B cell (primary cell): ENCODE data around the gene TRAPPC12. TPM values are rescaled to one million over a fixed set of nuclear protein-coding genes. Genes with fewer than 3 reads are reported as not detected.

Experiments
- ATAC-seq: fragments of 200-7000 bp; cut with Tn5 transposase; one replicate; pipeline ENCODE4 v1.10.0; 2021; ENCODE audit warnings: low read depth, mild to moderate bottlenecking, moderate number of reproducible peaks, moderate library complexity
- CTCF ChIA-PET: fragments of 350-600 bp; sonication (Branson Sonifier 250); formaldehyde crosslinking; loops from one replicate; lab custom pipeline; 2021; ENCODE audit warnings: antibody characterized with exemption, inconsistent platforms; lab: Charles Lee
- POLR2A ChIA-PET: fragments of 350-600 bp; sonication (Branson Sonifier 250); formaldehyde crosslinking; loops from one replicate; lab custom pipeline; 2021; ENCODE audit warnings: antibody characterized with exemption; lab: Charles Lee
- DNase-seq: peaks from one replicate; pipeline ENCODE4 v3.0.0; 2013
- H2AFZ ChIP-seq: 2 replicates; pipeline ENCODE4 v1.6.1; 2012; ENCODE audit warnings: mild to moderate bottlenecking, low read depth, low read length; ENCODE audit not compliant: insufficient read depth, poor library complexity, severe bottlenecking
- H3K27ac ChIP-seq, 2 donors: 1 replicate in 1 of 2; 2 replicates in 1 of 2; pipeline ENCODE4 v1.5.1; 2012 to 2013; ENCODE audit warnings: low read length in 2 of 2, mild to moderate bottlenecking in 2 of 2, moderate library complexity in 1 of 2
- H3K27me3 ChIP-seq, 4 experiments: fragments of 200-600 bp in 1 of 4; sonication (generic) in 1 of 4; replicated peaks in 1 of 4; 1 replicate in 2 of 4; 2 replicates in 2 of 4; pipeline versions ENCODE4 v1.6.1 to v1.7.0; 2013 to 2016; ENCODE audit warnings: low read length in 3 of 4, mild to moderate bottlenecking in 2 of 4, mixed read lengths in 1 of 4, moderate library complexity in 1 of 4; ENCODE audit not compliant: insufficient read depth in 4 of 4, control insufficient read depth in 3 of 4; ENCODE audit errors: control extremely low read depth in 1 of 4
- H3K36me3 ChIP-seq, 2 experiments: replicated peaks in 1 of 2; 1 replicate in 1 of 2; 2 replicates in 1 of 2; pipeline versions ENCODE4 v1.6.1 to v1.7.1; 2013; ENCODE audit warnings: low read length in 1 of 2; ENCODE audit not compliant: insufficient read depth in 2 of 2, control insufficient read depth in 1 of 2; ENCODE audit errors: control extremely low read depth in 1 of 2, extremely low read depth in 1 of 2
- H3K4me1 ChIP-seq, 2 donors: fragments of 200-600 bp in 1 of 2; sonication (generic) in 1 of 2; 1 replicate in 1 of 2; 2 replicates in 1 of 2; pipeline versions ENCODE4 v1.5.1 to v1.6.1; 2013 to 2017; ENCODE audit warnings: low read length in 2 of 2; ENCODE audit not compliant: control insufficient read depth in 2 of 2, insufficient read depth in 2 of 2
- H3K4me2 ChIP-seq: replicated peaks from 2 replicates; pipeline ENCODE3; 2012; ENCODE audit warnings: mild to moderate bottlenecking, low read depth, low read length; ENCODE audit not compliant: poor library complexity, severe bottlenecking
- H3K4me3 ChIP-seq, 5 experiments: fragments of 200-600 bp in 1 of 5; sonication (generic) in 1 of 5; 1 replicate in 3 of 5; 2 replicates in 2 of 5; pipeline versions ENCODE4 v1.5.1 to v1.7.0; 2011 to 2016; ENCODE audit warnings: low read length in 4 of 5, mild to moderate bottlenecking in 4 of 5, low read depth in 2 of 5, control low read depth in 1 of 5, moderate library complexity in 1 of 5; ENCODE audit not compliant: insufficient read depth in 1 of 5; ENCODE audit errors: control extremely low read depth in 1 of 5, extremely low read depth in 1 of 5
- H3K79me2 ChIP-seq: fragments of 200-600 bp; sonication (generic); one replicate; pipeline ENCODE4 v1.6.0; 2016; ENCODE audit warnings: low read length; ENCODE audit not compliant: control insufficient read depth, insufficient read depth
- H3K9ac ChIP-seq: fragments of 200-600 bp; sonication (generic); 2 replicates; pipeline ENCODE4 v1.6.1; 2017; ENCODE audit warnings: mild to moderate bottlenecking, low read length, moderate library complexity
- H3K9me3 ChIP-seq, 3 donors: one replicate each; pipeline versions ENCODE4 v1.6.1 to v1.7.1; 2013; ENCODE audit warnings: low read length in 2 of 3; ENCODE audit not compliant: control insufficient read depth in 2 of 3, insufficient read depth in 1 of 3; ENCODE audit errors: control extremely low read depth in 1 of 3
- H4K20me1 ChIP-seq: 2 replicates; pipeline ENCODE4 v1.6.0; 2012; ENCODE audit warnings: mild to moderate bottlenecking, low read length; ENCODE audit not compliant: insufficient read depth, control insufficient read depth, poor library complexity, severe bottlenecking
- H3K27ac Mint-ChIP-seq: one replicate; pipeline ENCODE4 v1.8.0; 2021; ENCODE audit warnings: mixed read lengths
- H3K27me3 Mint-ChIP-seq: one replicate; pipeline ENCODE4 v1.8.0; 2021; ENCODE audit warnings: mixed read lengths
- H3K4me1 Mint-ChIP-seq: one replicate; pipeline ENCODE4 v1.8.0; 2021; ENCODE audit warnings: mixed read lengths
- H3K4me3 Mint-ChIP-seq: one replicate; pipeline ENCODE4 v1.8.0; 2021; ENCODE audit warnings: mixed read lengths
- H3K9me3 Mint-ChIP-seq: one replicate; pipeline ENCODE4 v1.8.0; 2022; ENCODE audit warnings: mixed read lengths; ENCODE audit not compliant: insufficient read depth
- EZH2 ChIP-seq: IDR thresholded peaks from 2 replicates; pipeline ENCODE4 v1.6.1; 2012; ENCODE audit warnings: borderline replicate concordance, low read depth, mild to moderate bottlenecking, moderate library complexity, low read length; ENCODE audit not compliant: insufficient read depth, poor library complexity, severe bottlenecking
- WGBS: methylation state at CpG from one replicate; pipeline ENCODE4 v1.1.5; 2013; ENCODE audit warnings: missing lambda C conversion rate; ENCODE audit not compliant: insufficient coverage; 5-methylcytosine and 5-hydroxymethylcytosine counted together
- intact Hi-C: fragments of 100-400 bp; cut with micrococcal nuclease; formaldehyde crosslinking; loops from one replicate; pipeline ENCODE4 v1.10.0; 2022
- polyA plus RNA-seq: library from polyadenylated mRNA; depleted of rRNA; stranded (reverse); fragments of >200 nt; gene quantifications from 2 replicates; pipeline ENCODE4 v1.2.3, GENCODE V29; 2012
- total RNA-seq, 2 donors: library from RNA; stranded (reverse); fragments of 120-200 nt in 1 of 2; gene quantifications; 1 replicate in 1 of 2; 2 replicates in 1 of 2; pipeline versions ENCODE4 v1.2.3 to v1.2.4, GENCODE V29; 2013 to 2022
- TF ChIP-seq, protein P1 (sequence below): fragments of 200-600 bp; IDR thresholded peaks from one replicate; pipeline ENCODE4 v1.8.0; 2022; ENCODE audit warnings: antibody characterized with exemption, mild to moderate bottlenecking

The TRAPPC12 gene
- total and polyA plus RNA-seq, 2 donors (not counting 1 experiment from before 2014, with no cell fraction given): 80.9 to 151 TPM

- Mint-ChIP-seq H3K27me3 (no peaks in the 10 kb centered on the region), H3K4me3 (no peak overlapping the region), H3K9me3 (peaks cover 3% of the 10 kb centered on the region), H3K27ac (no peak overlapping the region), H3K4me1 (no peaks in the 10 kb centered on the region)
- no peak for DNase-seq
- Histone ChIP-seq H3K4me3 (no peak overlapping the region), H3K27me3 (no peaks in the 10 kb centered on the region), H3K27ac (no peak overlapping the region), H2AFZ (no peak overlapping the region), H3K4me2 (no peak overlapping the region), H3K9me3 (peaks cover 0 to 4% (median 0%) of the 10 kb centered on the region in 3 donors), H3K4me1 (no peaks in the 10 kb centered on the region), H3K9ac (no peak overlapping the region), H3K36me3 (peaks cover 3 to 29% of the 10 kb centered on the region in 2 experiments), H4K20me1 (no peaks in the 10 kb centered on the region), H3K79me2 (peaks cover 24% of the 10 kb centered on the region)
- CTCF ChIA-PET: no interaction called here
- POLR2A ChIA-PET: no interaction called here
- TF ChIP-seq, protein P1, sequence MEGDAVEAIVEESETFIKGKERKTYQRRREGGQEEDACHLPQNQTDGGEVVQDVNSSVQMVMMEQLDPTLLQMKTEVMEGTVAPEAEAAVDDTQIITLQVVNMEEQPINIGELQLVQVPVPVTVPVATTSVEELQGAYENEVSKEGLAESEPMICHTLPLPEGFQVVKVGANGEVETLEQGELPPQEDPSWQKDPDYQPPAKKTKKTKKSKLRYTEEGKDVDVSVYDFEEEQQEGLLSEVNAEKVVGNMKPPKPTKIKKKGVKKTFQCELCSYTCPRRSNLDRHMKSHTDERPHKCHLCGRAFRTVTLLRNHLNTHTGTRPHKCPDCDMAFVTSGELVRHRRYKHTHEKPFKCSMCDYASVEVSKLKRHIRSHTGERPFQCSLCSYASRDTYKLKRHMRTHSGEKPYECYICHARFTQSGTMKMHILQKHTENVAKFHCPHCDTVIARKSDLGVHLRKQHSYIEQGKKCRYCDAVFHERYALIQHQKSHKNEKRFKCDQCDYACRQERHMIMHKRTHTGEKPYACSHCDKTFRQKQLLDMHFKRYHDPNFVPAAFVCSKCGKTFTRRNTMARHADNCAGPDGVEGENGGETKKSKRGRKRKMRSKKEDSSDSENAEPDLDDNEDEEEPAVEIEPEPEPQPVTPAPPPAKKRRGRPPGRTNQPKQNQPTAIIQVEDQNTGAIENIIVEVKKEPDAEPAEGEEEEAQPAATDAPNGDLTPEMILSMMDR: no peak
- TF ChIP-seq EZH2: no peak
- ATAC-seq: no peak
- intact Hi-C loops: no loop called here
- WGBS: 100% methylated on average over 4 of the region's 5 CpGs
Observed at GRCh38 chr2:3504741-3505140, 125.2 kb downstream of the TRAPPC12 start.

DNA sequence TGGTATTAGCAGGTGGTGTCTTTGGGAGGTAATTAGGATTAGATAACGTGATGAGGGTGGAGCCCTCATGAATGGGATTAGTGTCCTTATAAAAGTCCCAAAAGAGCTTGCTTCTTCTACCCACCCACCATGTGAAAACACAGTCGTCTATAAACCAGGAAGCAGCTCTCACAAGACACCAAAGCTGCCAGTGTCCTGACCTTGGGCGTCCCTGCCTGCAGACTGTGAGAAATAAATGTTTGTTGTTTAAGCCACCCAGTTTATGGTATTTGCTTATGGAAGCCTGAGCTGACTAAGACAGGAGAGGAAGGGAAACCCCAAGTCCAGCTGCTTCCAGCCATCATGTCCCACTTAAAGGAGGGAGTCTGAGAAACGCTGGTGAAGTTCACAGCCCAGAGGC lies 126.3 kb downstream of the TRAPPC12 start:
- H3K27me3 ChIP-seq: no peaks in the 10 kb centered on the region
- H3K4me3 ChIP-seq: no peak overlapping the region
- CTCF ChIA-PET: no interaction called here
- H3K79me2 ChIP-seq: peaks cover 24% of the 10 kb centered on the region
- H3K27ac ChIP-seq: no peak overlapping the region
- no peak overlapping the region for H2AFZ ChIP-seq
- H3K9me3 Mint-ChIP-seq: peaks cover 3% of the 10 kb centered on the region
- peaks cover 3 to 35% of the 10 kb centered on the region in 2 experiments for H3K36me3 ChIP-seq
- DNase-seq (no peak), ATAC-seq (no peak)
- H3K4me2 ChIP-seq: no peak overlapping the region
- H3K4me3 Mint-ChIP-seq: no peak overlapping the region
- intact Hi-C loops: no loop called here
- no peaks in the 10 kb centered on the region for H3K4me1 Mint-ChIP-seq
- TF ChIP-seq, protein P1: no peak
- TF ChIP-seq EZH2: no peak
- H4K20me1 ChIP-seq: no peaks in the 10 kb centered on the region
- no peak overlapping the region for H3K27ac Mint-ChIP-seq
- no peaks in the 10 kb centered on the region for H3K27me3 Mint-ChIP-seq
- POLR2A ChIA-PET: no interaction called here
- WGBS: 83% methylated on average over 1 of the region's 4 CpGs
- no peaks in the 10 kb centered on the region for H3K4me1 ChIP-seq
- no peak overlapping the region for H3K9ac ChIP-seq
- H3K9me3 ChIP-seq: peaks cover 0 to 4% (median 0%) of the 10 kb centered on the region in 3 donors
